Mammary epithelial cell (primary cell): Measurements from ENCODE around the gene NOLC1.
A peak's percentile ranks its signal among the peaks of the same experiment; 100 is the strongest.

Experiments used
- EZH2 ChIP-seq: IDR thresholded peaks from 2 replicates; pipeline ENCODE4 v1.6.1; 2012; ENCODE audit warnings: low read length, inconsistent platforms, borderline replicate concordance
- TF ChIP-seq, protein P1 (sequence below), 2 donors: IDR thresholded peaks in 1 of 2; conservative IDR thresholded peaks in 1 of 2; 2 replicates each; pipeline ENCODE4 v1.5.1; 2011 to 2012; ENCODE audit warnings: inconsistent platforms in 2 of 2, low read length in 2 of 2, mild to moderate bottlenecking in 2 of 2, control low read depth in 1 of 2, low read depth in 1 of 2; ENCODE audit not compliant: insufficient read depth in 1 of 2; ENCODE audit errors: extremely low read depth in 1 of 2

DNA sequence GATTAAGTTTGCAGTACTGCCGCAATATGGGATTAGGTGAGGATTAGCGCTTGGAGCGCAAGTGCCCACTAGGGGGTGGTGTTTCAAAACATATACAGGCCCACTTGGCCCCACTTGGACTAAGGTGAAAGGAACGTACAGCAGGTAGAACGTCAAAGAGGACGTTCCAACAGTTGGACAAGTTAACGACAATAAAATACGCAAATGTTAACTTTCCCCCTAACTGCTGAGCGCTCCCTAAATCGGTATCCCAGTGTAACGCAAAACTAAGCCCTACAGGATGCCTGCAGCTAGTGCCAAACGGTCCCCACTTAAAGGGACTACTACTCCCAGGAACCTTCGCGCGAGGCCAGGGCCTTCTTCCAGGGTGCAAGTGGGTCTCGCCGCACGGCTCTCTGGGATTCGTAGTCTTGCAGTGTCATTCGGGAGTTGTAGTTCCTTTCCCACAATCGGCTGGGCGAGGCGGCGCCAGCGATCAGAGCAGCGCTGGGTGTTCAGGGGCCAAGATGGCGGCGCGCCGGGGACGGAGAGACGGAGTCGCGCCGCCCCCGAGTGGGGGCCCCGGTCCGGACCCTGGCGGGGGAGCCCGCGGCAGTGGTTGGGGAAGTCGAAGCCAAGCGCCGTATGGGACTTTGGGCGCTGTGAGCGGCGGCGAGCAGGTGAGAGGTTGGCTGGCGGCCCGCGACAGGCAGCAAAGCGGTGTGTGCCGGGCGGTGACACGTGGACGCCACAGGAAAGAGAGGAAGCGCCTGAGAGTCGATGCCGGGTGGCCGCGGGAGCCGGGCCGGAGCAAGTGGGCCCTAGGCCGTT, 19.4 kb upstream of the NOLC1 start, which contains the start of gene PPRC1:
- TF ChIP-seq, protein P1, sequence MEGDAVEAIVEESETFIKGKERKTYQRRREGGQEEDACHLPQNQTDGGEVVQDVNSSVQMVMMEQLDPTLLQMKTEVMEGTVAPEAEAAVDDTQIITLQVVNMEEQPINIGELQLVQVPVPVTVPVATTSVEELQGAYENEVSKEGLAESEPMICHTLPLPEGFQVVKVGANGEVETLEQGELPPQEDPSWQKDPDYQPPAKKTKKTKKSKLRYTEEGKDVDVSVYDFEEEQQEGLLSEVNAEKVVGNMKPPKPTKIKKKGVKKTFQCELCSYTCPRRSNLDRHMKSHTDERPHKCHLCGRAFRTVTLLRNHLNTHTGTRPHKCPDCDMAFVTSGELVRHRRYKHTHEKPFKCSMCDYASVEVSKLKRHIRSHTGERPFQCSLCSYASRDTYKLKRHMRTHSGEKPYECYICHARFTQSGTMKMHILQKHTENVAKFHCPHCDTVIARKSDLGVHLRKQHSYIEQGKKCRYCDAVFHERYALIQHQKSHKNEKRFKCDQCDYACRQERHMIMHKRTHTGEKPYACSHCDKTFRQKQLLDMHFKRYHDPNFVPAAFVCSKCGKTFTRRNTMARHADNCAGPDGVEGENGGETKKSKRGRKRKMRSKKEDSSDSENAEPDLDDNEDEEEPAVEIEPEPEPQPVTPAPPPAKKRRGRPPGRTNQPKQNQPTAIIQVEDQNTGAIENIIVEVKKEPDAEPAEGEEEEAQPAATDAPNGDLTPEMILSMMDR (conservative IDR thresholded peaks at IDR 0.05 in 1 of 2, IDR thresholded peaks at IDR 0.05 in 1 of 2; ENCODE audit: extremely low read depth in 1 of 2, insufficient read depth in 1 of 2, low read depth in 1 of 2, low read length in 2 of 2) = peak; percentile 76 to 90
- no peak for TF ChIP-seq EZH2
